Measurements from ENCODE around the gene GPR146. TPM values are rescaled to one million over a fixed set of nuclear protein-coding genes. Genes with fewer than 3 reads are reported as not detected.

The GPR146 gene
- total RNA-seq, 1 experiment from 2014 or later: 1.8 TPM

GRCh38 chr7:1093916-1094508, 49.7 kb downstream of the GPR146 start:
- Histone ChIP-seq H3K9me3 (no peaks in the 10 kb centered on the region), H3K36me3 (ENCODE audit: control insufficient read depth, insufficient read depth, low read length) (no peaks in the 10 kb centered on the region), H3K27me3 (replicated peaks; ENCODE audit: control insufficient read depth, insufficient read depth, low read length) (no peaks in the 10 kb centered on the region), H3K4me3 (ENCODE audit: low read depth, low read length) (no peak overlapping the region), H3K4me1 (no peaks in the 10 kb centered on the region)
- no peaks in the 10 kb centered on the region for H3K4me1 Mint-ChIP-seq (ENCODE audit: low read depth, unreplicated experiment)
- CTCF ChIA-PET: interaction anchor here (0.7 kb wide), 1 partner anchor 166 kb away, joined by 3 read pairs; no protein-coding TSS in a partner anchor
- POLR2A ChIA-PET: no interaction called here
- TF ChIP-seq CTCF (IDR thresholded peaks at IDR 0.05; ENCODE audit: insufficient read depth in 1 of 2, low read depth in 1 of 2, low read length in 1 of 2, severe bottlenecking in 1 of 2, unreplicated experiment in 1 of 2): no peak
- H3K9me3 Mint-ChIP-seq (ENCODE audit: unreplicated experiment): no peaks in the 10 kb centered on the region
- H3K36me3 Mint-ChIP-seq (ENCODE audit: insufficient read depth, unreplicated experiment): peaks cover 6% of the 10 kb centered on the region
- intact Hi-C loops (cut with micrococcal nuclease; ENCODE audit: unreplicated experiment): no loop called here
- no peak overlapping the region for H3K27ac Mint-ChIP-seq (ENCODE audit: unreplicated experiment)
- DNase-seq: no peak
- BruUV-seq (replicated peaks): no TSS peak
- H3K27me3 Mint-ChIP-seq (ENCODE audit: insufficient read depth, unreplicated experiment): no peaks in the 10 kb centered on the region
- no peak overlapping the region for H3K4me3 Mint-ChIP-seq (ENCODE audit: unreplicated experiment)

- intact Hi-C loops (cut with micrococcal nuclease; ENCODE audit: unreplicated experiment): no loop called here
- Mint-ChIP-seq H3K27ac (ENCODE audit: unreplicated experiment) (no peak overlapping the region), H3K27me3 (ENCODE audit: insufficient read depth, unreplicated experiment) (no peaks in the 10 kb centered on the region), H3K36me3 (ENCODE audit: insufficient read depth, unreplicated experiment) (peaks cover 13% of the 10 kb centered on the region), H3K4me1 (ENCODE audit: low read depth, unreplicated experiment) (no peaks in the 10 kb centered on the region), H3K9me3 (ENCODE audit: unreplicated experiment) (no peaks in the 10 kb centered on the region), H3K4me3 (ENCODE audit: unreplicated experiment) (no peak overlapping the region)
- no peak for TF ChIP-seq CTCF (IDR thresholded peaks at IDR 0.05; ENCODE audit: insufficient read depth in 1 of 2, low read depth in 1 of 2, low read length in 1 of 2, severe bottlenecking in 1 of 2, unreplicated experiment in 1 of 2)
- Histone ChIP-seq H3K36me3 (ENCODE audit: control insufficient read depth, insufficient read depth, low read length) (no peaks in the 10 kb centered on the region), H3K27me3 (replicated peaks; ENCODE audit: control insufficient read depth, insufficient read depth, low read length) (no peaks in the 10 kb centered on the region), H3K9me3 (no peaks in the 10 kb centered on the region), H3K4me3 (ENCODE audit: low read depth, low read length) (no peak overlapping the region), H3K4me1 (no peaks in the 10 kb centered on the region)
- ChIA-PET POLR2A (no interaction called here), CTCF (interaction anchor here (0.7 kb wide), 1 partner anchor 165 kb away, joined by 3 read pairs; no protein-coding TSS in a partner anchor)
- DNase-seq: no peak
- no TSS peak for BruUV-seq (replicated peaks)
These were observed 50.5 kb downstream of the GPR146 start for GRCh38 chr7:1094870-1095269.

- Mint-ChIP-seq H3K27ac (ENCODE audit: unreplicated experiment) (no peak overlapping the region), H3K27me3 (ENCODE audit: insufficient read depth, unreplicated experiment) (no peaks in the 10 kb centered on the region), H3K4me1 (ENCODE audit: low read depth, unreplicated experiment) (no peaks in the 10 kb centered on the region), H3K9me3 (ENCODE audit: unreplicated experiment) (no peaks in the 10 kb centered on the region), H3K36me3 (ENCODE audit: insufficient read depth, unreplicated experiment) (peaks cover 13% of the 10 kb centered on the region), H3K4me3 (ENCODE audit: unreplicated experiment) (no peak overlapping the region)
- no TSS peak for BruUV-seq (replicated peaks)
- intact Hi-C loops (cut with micrococcal nuclease; ENCODE audit: unreplicated experiment): no loop called here
- Histone ChIP-seq H3K27me3 (replicated peaks; ENCODE audit: control insufficient read depth, insufficient read depth, low read length) (no peaks in the 10 kb centered on the region), H3K36me3 (ENCODE audit: control insufficient read depth, insufficient read depth, low read length) (no peaks in the 10 kb centered on the region), H3K9me3 (no peaks in the 10 kb centered on the region), H3K4me3 (ENCODE audit: low read depth, low read length) (no peak overlapping the region), H3K4me1 (no peaks in the 10 kb centered on the region)
- DNase-seq: no peak
- POLR2A ChIA-PET: no interaction called here
- CTCF ChIA-PET: interaction anchor here (0.6 kb wide), 1 partner anchor 707 kb away, joined by 3 read pairs; no protein-coding TSS in a partner anchor
- no peak for TF ChIP-seq CTCF (IDR thresholded peaks at IDR 0.05; ENCODE audit: insufficient read depth in 1 of 2, low read depth in 1 of 2, low read length in 1 of 2, severe bottlenecking in 1 of 2, unreplicated experiment in 1 of 2)
These were observed 51.3 kb downstream of the GPR146 start for GRCh38 chr7:1095621-1096155.
